LNCaP clone FGC (cell line): ENCODE results near the gene PTGDS.

Source experiments
- DNase-seq: peaks from one replicate; pipeline ENCODE4 v3.0.0-alpha.2; 2011; ENCODE audit warnings: low read depth
- H3K4me3 ChIP-seq: 2 replicates; pipeline ENCODE4 v1.5.1; 2011; ENCODE audit warnings: mild to moderate bottlenecking, low read depth, low read length, control low read depth
- TF ChIP-seq, protein P1 (sequence below): IDR thresholded peaks from 2 replicates; pipeline ENCODE4 v1.5.1; 2012; ENCODE audit warnings: mild to moderate bottlenecking; ENCODE audit not compliant: control insufficient read depth, insufficient read depth; ENCODE audit errors: extremely low read depth

Gene PTGDS

DNA sequence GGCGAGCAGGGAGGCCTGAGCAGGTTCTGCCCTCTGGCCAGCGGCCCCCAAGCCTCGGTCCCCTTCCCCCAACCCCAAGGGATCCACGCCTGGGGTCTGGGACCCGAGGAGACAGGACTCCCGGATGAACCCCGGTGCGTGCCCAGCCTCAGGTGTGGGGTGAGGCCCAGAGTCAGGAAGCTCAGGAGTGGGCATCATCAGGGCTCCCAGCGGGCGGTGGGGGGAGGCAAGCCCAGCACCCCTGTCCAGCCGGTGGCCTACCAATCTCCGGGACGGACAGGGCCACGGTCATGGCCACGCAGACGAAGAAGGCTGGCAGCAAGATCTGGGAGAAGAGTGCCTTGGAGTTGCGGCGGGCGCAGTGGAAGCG, 36.3 kb downstream of the PTGDS start:
- no peak for DNase-seq
- TF ChIP-seq, protein P1, sequence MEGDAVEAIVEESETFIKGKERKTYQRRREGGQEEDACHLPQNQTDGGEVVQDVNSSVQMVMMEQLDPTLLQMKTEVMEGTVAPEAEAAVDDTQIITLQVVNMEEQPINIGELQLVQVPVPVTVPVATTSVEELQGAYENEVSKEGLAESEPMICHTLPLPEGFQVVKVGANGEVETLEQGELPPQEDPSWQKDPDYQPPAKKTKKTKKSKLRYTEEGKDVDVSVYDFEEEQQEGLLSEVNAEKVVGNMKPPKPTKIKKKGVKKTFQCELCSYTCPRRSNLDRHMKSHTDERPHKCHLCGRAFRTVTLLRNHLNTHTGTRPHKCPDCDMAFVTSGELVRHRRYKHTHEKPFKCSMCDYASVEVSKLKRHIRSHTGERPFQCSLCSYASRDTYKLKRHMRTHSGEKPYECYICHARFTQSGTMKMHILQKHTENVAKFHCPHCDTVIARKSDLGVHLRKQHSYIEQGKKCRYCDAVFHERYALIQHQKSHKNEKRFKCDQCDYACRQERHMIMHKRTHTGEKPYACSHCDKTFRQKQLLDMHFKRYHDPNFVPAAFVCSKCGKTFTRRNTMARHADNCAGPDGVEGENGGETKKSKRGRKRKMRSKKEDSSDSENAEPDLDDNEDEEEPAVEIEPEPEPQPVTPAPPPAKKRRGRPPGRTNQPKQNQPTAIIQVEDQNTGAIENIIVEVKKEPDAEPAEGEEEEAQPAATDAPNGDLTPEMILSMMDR, result no peak
- no peak overlapping the region for H3K4me3 ChIP-seq

DNA sequence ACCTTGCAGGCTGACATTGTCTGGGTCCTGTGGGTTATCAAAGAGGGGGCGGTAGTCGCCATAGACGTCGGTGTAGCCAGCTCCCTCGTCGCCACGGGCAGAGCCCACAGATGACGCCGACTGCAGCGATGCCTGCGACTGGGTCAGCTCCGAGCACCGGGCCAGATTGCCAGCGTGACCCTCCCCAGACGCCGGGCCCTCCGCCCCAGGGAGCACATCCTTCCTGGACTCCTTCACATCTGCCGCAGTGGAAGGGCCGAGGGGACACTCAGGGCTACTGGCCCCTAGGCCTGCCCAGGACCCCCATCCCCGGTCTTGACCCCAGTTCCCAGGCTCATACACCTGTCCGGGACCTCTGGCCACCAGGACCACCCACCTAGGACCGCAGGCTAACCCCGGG, 36.9 kb downstream of the PTGDS start:
- DNase-seq, result no peak
- no peak overlapping the region for H3K4me3 ChIP-seq

DNA sequence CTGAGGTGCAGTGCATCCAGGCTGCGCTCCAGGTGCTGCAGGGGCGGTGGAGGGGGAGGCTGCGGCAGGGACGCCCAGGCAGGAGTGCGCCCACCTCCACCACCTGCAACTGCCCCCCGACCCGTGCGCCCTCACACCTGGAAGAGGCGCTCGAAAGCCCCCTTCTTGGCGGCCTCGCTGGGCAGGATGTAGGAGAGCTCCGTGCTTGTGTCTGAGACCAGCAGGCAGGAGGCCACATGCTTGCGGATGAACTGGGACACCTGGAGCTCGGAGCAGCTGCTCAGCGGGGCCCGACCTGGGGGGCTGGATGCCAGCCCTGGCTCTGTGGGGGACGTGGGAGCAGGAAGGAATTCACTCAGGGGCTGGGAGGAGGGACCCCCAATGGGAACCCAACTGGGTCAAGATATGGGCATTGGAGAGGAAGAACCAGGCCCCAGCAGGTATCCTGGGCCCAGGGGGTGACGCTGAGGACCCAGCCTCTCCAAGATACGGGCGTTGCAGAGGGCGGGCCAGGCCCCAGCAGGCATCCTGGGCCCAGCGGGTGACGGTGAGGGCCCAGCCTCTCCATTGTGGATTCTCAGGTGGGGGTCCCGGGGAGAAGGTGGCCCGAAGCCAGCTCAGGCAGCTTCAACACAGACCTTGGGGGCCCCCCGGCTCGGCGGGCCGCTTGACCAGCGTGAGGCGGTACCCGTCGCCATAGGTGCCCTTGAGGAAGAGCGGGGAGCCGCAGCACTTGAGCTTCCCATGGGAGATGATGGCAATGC, 37.7 kb downstream of the PTGDS start:
- H3K4me3 ChIP-seq, result no peak overlapping the region
- DNase-seq, result no peak
- TF ChIP-seq, protein P1, result no peak

More for the DNA sequence above, 36.9 kb downstream of the PTGDS start:
- TF ChIP-seq, protein P1, result no peak

DNA sequence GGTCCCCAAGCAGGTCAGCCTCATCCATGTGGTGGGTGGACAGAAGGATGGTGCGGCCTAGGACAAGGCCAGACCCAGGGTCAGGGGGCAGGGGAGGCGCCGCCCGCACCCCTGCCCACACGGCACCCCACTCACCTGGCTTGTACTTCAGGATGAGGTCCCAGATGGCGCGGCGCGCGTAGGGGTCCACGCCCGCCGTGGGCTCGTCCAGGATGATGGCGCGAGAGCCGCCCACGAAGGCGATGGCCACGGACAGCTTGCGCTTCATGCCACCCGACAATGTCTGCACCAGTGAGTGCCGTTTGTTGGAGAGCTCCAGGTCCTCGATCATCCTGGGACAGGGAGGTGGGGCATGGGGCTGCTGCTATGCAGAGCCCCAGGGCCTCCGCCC, 38.2 kb downstream of the PTGDS start:
- TF ChIP-seq, protein P1, result no peak
- DNase-seq, result no peak
- no peak overlapping the region for H3K4me3 ChIP-seq

DNA sequence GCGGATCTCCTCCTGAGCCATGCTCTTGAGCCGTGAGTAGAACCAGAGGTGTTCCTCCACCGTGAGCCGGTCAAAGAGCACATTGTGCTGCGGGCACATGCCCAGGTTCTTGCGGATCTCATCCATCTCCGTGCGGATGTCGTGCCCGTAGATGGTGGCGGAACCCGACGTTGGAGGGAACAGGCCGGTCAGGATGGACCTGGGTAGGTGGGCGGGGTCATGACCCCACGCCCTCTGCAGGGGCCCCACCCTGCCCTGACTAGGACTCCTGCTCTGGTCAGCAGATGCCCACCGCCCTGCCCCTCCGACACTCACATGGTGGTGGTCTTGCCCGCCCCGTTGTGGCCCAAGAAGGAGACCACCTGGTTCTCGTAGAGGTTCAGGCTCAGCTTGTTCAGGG, 38.7 kb downstream of the PTGDS start:
- TF ChIP-seq, protein P1, result no peak
- H3K4me3 ChIP-seq, result no peak overlapping the region
- no peak for DNase-seq

DNA sequence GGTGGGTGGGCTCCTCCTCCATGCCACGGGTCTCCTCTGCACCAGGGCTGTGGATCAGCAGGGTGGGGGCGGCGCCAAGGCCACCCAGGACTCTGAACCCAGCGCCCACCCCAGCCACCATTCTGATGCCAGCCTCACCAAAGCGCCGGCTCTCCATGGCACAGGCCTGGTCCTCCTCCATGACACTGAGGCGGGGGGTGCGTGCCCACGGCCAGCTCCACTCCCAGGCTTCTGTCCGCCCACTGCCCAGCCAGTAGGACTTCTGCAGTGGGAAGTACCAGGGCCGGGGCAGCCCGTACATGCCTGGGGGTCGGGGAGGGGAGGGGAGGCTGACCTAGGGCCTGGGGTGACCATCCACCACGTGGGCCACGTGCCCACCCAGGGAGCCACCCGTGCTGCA, 39.1 kb downstream of the PTGDS start:
- no peak overlapping the region for H3K4me3 ChIP-seq
- TF ChIP-seq, protein P1, result no peak
- DNase-seq, result no peak

DNA sequence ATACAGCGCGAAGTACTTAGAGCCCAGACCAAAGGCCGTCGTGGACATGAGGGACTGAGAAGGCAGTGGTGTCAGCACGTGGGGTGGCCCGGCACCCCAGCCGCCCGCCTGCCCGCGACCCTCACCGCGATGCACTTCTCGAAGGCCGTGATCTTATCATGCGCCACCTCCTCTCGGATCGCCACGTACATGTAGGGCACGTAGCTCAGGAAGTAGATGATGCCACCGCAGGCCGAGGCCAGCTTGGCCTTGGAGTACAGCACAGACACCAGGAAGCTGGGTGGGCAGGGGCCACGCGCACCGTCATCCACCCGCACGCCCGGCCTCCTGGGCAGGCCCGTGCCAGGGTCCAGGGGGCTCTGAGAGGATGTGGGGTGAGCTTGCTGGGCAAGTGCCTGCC, 39.8 kb downstream of the PTGDS start:
- TF ChIP-seq, protein P1, result no peak
- no peak overlapping the region for H3K4me3 ChIP-seq
- no peak for DNase-seq
